Measurements from ENCODE around the gene NCKAP5.

The NCKAP5 gene

DNA sequence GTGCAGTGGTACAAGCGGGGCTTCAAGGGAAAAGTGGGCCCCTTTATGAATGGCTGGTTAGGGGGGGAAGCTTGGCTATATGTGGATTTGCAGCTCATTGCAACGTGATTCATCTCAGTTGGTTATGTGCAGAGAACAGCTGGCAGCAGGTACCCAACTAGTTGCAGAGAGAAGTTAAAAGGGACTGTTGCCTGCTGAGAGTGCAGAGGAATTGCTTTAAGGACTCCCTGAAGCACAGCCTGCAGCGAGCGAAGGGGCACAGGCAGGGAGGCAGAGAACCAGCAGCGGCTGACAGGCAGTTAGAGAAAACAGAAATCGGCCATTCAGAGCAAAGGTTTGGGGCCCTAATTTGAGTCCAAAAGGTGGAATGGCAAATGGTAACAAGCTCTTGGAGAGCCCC is 620.1 kb downstream of the NCKAP5 start:
- no peak for DNase-seq (ENCODE audit: low read depth, low spot score)

DNA sequence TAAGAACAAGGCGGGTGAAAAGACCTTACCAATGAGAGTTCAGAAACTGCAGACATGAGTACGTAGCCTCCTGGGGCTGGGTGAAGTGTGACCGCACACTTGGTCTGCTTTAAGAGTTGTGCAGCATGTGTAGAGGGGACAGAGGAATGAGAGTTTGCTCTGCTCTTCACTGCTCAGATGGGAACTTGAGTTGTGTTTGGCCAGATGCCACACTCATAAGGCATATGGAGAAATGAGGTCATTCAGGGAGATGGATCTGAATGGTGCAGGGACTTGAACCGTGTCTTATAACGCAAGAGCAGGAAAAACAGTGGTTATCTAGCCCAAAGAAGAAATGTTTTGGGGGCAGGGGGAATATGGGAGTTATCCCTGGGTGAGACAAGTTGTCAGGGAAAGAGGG is 624.4 kb downstream of the NCKAP5 start:
- DNase-seq (ENCODE audit: low read depth, low spot score), result no peak

DNA sequence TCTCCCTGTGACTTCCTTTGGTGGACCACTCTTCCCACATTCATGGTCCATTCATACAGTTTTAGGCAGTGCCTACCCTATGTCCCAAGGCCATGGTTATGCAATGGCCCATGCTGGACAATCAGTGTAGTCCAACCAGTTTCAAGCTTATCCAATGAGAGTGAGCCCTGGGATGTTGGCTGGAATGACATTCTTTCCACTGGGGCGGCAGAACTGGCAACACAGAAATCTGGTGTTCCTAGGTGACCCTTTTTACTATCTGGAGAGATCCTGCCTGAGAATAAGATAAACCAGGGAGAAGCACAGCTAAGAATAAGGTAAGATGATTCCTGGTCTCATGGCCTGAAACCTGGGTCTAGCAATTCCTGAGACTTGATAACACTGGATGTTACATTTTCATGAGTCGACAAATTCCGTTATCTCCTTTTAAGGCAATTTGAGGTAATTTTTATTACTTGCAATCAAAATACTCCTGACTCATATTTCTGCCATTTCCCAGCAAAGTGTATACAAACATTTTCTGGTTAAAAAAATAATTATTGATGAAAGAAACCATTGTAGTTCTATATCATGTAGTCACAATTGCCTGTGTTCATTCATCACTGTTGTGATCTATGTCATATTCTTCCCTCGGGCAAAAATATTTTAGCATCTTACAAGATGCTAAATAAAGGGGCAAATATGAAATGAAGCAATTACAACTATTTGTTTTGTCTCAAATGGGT is 626.8 kb downstream of the NCKAP5 start:
- peak; percentile 5 for DNase-seq (ENCODE audit: low read depth, low spot score)

DNA sequence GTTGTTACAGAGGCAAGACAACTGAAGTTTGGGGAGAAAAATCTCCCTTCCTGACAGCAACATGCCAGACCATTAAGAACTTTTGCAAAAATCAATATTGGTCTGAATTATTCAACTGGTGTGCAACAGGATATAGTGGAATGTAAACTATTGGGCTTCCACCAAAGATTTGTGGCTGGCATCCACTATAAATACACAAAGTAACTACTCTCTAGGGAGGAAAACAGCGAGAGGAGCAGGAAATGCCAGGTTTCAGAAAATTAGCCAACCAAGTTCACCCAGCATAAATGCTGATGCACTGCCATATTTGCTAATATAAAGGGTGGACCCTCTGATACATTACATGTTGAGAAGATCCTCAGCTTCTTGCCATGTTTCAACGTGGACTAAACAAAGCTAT is 630.6 kb downstream of the NCKAP5 start:
- no peak for DNase-seq (ENCODE audit: low read depth, low spot score)

DNA sequence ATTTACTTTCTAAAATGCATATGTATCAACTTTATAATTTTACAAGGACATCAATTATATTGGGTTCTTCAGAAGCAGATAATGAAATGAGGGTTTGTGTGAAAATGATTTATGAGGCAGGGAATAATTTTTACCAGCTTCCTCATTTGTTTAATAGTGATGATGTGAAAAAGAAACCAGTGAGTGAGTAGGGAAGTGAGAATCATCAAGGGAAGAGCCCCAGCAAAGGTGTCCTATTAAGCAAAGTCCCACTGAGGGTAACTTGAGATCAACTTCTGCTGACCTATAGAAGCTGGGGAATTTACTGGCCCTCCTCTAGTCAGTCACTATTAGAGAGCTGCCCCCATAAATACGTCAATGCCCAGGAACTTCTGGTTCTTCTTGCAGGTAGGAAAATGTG is 631.5 kb downstream of the NCKAP5 start:
- DNase-seq (ENCODE audit: low read depth, low spot score), result no peak

DNA sequence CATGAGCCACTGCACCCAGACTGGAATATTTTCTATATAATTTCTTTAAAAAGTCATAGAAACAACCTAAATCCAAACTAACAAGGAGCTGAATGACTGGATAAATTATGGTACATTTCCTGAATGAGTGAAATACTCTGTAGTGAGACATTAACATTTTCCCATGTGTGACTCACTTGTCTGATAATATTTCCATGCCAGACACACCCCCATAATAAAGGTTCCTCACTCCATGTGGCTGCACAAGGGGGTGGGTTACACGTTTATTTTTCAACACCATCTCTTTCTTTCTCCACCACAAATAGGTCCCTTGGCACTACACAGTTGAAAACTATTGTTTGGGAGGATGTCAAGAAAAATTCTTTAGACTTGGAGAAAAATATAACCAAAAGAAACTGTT is 632.0 kb downstream of the NCKAP5 start:
- no peak for DNase-seq (ENCODE audit: low read depth, low spot score)

DNA sequence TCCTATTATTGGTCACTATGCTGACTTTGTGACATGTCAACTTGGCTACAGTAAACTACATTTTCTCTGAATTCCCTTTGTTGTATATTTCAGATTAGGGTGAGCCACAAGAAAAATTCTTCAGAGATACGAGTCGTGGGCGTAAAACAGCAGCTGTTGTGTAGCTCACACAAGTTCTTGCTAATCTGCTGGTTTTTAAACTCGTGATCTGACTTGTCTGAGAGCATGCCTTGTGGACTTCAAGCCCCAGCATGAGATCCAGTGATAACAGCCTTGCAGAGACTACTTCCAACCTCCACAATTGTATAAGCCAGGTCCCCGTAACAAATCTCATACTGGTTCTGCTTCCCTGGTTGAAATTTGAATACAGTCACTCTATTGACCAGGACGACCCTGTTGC is 638.5 kb downstream of the NCKAP5 start:
- no peak for DNase-seq (ENCODE audit: low read depth, low spot score)

DNA sequence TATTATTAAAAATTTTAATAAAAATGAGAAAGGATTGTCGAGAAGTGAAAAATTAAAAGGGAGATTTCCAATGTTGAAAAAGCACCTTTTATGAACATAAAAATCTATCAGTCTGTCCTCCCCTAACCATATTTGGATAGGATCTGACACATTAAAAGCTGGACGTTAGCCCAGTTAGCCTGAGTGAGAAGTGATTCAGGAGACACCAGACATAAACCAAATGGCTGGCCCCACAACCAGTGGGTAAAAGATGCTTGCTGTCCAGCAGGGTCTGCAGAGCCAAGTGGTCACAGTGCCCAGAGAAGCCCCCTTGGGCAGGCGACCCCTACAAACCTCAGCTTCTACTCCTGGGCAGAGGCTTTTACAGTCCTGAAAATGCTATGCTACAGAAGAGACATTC is 644.5 kb downstream of the NCKAP5 start:
- no peak for DNase-seq (ENCODE audit: low read depth, low spot score)

DNA sequence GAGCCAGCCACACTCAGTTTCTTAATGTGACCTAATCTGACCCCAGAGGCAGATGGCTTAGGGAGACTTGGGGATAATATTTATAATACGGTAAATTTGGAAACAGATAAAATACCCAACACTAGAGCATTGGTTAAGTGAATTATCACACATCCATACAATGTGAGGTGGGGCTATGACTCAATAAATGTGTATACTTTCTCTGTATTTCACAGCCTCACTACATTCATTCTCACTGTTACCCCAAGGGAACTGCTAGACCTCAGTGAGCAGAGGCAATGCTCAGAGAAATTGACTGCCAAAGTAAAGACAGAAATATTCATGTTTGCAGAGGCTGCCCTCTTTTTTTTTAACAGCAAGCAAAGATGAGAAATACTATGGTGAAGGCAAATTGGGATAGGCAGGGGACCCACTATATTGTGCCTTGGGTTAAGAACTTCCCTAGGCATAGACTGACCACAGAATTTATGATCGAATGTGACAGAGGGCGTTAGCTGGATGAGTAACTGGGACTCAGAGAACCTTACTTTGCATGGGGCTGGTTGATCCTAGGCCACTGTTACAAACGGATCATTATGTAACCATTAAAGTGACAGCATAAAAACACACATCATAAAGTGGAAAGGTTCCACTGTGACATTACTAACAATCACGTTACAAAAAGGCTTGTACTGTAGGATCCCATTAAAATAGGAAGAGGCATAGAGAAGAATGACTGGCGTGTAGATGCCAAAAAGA is 652.3 kb downstream of the NCKAP5 start:
- DNase-seq (ENCODE audit: low read depth, low spot score), result no peak

DNA sequence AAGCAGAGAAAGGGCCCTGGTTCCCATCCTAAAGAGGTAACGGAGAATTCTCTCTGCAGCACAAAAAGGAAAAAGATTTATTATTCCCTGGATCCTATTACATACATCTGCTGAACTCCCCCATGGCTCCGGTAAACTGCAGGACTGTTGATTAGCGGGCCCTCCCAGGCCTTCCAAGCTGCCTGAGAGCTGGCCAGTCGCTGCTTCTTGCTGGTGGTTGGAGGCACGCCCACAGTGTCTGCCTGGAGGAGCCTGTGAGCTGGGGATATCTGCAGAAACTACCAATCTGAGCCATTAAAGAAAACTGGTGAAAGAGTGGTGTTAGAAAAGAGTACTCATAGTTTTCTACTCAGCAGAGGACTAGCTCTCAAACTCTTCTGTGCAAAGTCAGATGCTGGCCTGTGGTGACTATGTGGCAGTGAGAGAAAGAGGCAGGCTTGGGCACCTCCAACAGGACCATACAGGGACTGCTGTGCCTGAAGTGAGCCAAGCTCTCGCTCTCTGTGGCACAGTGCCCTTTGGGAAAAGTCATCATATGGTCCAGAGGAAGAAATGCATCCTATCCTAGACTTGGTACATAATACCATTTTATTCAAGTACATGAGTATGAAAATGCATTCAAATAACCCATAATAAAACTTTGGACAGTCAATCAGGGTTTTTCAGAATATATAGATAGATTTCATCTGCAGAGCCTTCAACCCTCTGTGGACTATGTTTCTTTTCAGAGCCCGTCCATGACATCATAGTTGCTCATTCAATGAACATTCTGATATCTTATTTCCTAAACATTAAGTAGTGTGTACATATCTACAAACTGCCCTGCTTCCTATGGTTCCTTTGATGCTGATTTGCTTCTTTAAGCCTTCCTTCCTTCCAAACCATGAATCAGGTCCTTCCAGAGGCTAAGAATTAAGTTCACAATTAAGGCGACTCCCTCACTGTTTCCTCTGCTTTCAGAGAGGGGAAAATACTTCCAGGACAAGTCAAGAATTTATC is 656.2 kb downstream of the NCKAP5 start:
- DNase-seq (ENCODE audit: low read depth, low spot score), result peak; percentile 53

DNA sequence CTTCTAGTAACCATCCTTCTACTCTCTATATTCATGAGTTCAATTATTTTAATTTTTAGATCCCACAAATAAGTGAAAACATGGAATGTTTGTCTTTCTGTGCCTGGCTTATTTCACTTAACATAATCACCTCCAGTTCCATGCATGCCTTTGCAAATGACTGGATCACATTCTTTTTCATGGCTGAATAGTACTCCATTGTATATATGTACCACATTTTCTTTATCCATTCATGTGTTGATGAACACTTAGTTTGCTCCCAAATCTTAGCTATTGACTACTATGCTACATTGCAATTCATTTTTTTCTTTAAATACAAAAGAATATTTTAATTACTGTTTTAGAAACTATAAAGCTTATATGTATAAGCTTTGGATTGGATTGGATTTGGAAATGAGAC is 657.8 kb downstream of the NCKAP5 start:
- DNase-seq (ENCODE audit: low read depth, low spot score), result no peak

DNA sequence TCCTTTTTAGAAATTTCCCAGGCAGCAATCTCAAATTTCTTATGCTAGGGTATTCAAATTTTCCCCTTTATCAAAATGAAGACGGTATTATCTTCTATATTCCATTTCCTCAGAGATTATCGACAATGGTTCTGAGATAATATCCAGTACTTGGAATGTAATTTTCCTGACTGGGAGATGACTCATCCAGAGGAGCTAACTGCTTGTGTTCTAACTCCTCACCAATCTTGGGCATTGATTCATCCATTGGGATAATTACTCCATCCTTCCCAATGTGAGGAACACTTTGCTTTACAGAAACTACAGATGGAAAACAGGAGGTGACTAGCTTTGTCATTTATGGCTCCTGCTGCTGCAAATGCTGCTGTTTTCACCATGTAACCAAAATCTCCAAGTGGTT is 658.8 kb downstream of the NCKAP5 start:
- no peak for DNase-seq (ENCODE audit: low read depth, low spot score)

DNA sequence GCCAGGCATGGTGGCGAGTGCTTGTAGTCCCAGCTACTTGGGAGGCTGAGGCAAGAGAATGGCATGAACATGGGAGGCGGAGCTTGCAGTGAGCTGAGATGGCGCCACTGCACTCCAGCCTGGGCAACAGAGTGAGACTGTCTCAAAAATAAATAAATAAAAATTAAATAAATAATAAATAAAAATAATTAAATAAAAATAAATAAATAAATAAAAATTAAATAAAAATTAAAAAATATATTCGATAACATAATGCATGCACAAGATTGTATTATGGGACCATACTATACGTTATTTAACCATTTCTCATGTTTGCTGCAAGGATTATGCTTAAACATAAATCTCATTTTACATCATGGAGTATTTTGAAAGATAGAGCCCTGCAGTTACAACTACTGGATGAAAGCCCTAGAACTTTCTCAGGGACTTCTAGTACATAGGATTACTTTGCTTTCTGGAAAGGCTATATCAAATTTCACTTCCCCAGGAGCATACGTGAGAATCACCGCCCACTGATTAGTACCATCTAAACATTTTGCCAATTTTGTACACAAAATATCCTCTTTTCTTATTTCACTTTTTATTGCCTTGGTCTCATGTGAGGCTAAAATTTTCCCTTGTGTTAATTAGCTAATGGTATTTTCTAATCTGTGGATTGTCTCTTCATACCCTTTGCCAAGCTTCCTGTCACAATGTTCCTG is 664.0 kb downstream of the NCKAP5 start:
- no peak for DNase-seq (ENCODE audit: low read depth, low spot score)

DNA sequence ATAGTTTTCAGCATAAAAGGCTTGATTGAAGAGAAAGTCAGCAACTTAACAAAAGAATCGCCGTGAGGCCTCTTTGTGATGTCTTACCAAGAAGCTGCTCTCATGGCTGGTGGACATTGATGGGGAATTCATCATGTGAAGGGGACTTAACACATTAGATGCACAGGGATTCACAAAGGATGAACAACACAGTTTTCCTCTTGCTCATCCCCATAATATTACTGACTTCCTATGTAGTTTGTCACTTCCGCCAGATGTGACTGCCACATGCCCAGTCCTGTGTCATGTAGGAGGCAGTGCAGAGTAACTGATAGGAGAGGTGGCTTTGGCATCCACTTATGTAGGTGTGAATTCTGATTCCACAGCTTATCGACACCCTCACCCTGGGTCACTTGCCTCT is 665.6 kb downstream of the NCKAP5 start:
- no peak for DNase-seq (ENCODE audit: low read depth, low spot score)

DNA sequence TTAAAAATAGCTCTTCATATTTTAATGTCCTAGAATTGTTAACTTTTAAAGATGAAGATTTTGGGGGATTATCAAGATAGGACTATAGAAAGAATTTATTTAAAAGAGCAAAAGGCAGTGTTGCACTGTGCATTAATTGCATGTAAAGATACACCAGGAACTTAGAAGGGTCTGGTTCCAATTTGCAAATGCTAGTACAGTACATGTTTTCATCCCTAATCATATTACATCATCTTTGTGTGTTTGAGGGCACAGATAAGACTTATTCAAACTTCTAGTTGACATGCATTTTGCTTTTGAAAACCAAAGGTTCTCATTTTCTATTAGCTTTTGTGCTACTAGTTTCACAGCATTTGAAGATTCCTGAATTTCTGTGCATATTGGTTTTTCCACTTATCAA is 666.6 kb downstream of the NCKAP5 start:
- DNase-seq (ENCODE audit: low read depth, low spot score), result no peak

DNA sequence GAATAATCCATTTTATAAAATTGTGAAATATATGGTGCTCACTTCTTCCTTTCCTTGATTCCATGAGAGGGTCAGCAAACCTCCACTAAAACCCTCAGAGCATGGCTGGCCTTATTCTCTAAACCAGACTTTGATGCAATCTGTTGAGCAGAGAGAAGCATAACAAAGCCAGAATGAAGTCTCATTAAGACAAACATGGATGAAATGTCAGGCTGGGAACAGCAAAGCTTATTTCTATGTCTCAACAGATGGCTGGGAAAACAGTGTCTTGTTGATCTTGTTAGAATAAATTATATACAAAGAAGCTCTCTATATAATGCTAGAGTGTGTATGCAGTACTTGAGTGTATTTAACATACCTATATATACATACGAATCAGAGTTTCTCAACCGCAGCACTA is 671.2 kb downstream of the NCKAP5 start:
- DNase-seq (ENCODE audit: low read depth, low spot score), result no peak

DNA sequence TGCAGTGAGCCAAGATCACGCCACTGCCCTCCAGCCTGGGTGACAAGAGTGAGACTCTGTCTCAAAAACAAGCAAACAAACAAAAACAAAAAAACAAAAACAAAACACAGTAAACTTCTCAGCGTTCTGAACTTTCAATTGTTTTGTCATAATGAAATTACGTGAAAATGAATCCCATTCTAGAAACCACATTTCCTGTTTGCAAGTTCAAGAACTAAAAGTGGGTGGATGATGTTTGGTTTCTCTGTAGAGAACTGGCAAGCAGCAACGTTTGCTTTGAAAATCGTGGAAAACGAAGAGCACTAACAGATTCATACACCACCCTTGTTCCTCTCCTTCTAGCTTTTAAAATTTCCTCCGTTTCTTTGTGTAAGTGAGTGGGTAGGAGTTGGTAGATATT is 672.2 kb downstream of the NCKAP5 start:
- DNase-seq (ENCODE audit: low read depth, low spot score), result no peak

DNA sequence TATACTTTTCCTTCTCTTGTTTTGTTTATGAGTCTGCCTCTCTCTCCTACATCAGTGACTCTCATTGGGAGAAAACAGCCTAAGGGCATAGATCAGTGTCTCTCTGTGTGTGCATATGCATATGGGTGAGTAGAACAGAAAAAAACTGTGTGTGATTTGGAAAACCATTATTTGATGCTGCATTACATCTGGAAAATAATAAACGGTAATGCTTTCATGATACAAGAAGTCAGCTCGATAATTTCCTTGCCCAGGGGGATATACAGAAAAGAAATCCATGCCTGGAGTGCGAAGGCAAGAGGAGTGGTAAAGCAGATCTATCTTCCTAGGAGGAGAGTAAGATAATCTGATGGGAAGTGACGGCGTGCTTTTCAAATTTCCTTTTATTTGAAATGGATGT is 676.8 kb downstream of the NCKAP5 start:
- DNase-seq (ENCODE audit: low read depth, low spot score), result no peak

DNA sequence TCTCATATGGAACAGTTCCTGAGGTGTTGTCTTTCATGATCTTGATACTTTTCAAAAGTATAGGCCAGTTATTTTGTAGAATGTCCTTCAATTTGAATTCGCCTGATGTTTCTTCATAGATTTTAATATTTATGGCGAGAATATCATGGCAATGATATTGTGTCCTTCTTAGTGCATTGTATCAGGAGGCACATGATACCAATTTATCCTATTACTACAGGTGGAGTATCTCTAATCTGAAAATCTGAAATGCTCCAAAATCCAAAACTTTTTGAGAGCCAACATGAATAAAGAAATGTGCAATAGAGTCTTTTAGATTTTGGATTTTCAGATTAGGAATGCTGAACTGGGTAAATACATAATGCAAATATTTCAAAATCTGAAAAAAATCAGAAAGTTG is 681.7 kb downstream of the NCKAP5 start:
- no peak for DNase-seq (ENCODE audit: low read depth, low spot score)

DNA sequence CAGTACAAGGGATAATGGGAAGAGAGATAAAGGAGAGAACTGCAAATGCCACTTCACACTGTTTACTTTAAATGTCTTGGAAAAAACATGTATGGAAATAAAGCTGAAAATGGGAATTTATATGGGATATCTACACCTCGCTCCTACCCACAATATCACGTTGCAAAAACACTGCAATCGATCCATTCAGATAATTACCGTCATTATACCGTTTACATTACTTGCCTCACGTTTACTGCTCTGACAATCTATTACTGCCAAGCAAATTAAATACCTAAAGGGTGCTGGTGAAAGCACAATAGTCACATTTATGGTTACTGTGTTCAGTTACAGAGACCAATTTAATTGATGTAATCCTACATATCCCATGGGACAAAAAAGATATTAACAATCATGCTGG is 683.6 kb downstream of the NCKAP5 start:
- no peak for DNase-seq (ENCODE audit: low read depth, low spot score)

DNA sequence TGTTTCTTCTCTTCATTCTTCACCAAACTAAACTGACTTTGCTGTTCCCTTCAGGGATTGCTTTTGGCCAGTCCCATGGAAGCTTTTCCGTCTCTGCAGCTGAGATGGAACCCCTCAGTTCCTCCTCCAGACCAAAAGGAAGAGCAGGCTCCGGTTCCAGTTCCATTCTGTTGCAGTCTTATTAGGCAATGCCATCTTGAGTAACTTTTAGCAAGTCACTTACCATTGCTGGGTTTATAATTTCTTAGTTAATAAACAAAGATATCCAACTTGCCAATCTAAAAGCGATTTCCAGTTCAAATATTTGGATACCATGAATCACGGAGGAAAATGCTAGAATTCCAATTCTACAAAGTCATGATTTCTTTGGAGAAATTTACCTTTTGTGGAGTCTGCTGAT is 684.0 kb downstream of the NCKAP5 start:
- no peak for DNase-seq (ENCODE audit: low read depth, low spot score)

DNA sequence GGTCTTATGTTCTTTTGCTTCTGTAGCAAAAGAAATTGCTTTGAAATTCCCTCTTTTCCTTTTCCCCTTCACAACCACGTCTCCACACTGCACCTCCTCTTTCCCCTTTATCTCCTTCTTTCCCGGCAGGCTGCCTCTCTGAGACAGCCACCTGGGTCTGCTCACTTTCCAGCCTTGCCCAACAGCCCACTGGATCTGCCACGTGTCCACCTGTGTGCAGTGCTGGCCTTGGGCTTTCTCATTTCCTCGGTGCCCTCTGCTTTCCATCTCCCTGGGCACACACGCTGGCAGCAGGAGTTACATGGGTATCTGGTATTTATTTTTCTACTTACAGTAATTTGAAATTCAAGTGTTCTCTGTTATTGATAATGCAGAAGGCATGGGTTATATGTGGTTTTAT is 684.8 kb downstream of the NCKAP5 start:
- no peak for DNase-seq (ENCODE audit: low read depth, low spot score)

All from ELF-1 (cell line).